Urinary bladder (tissue), 4 donors: Measurements from ENCODE around the gene HSH2D. TPM values are rescaled to one million over a fixed set of nuclear protein-coding genes. Genes with fewer than 3 reads are reported as not detected.

Source experiments
- DNase-seq: peaks from one replicate; pipeline ENCODE4 v3.0.0-alpha.2; 2015; ENCODE audit errors: extremely low spot score
- H3K27ac ChIP-seq: one replicate; pipeline ENCODE4 v1.5.1; 2013; ENCODE audit warnings: low read depth, mild to moderate bottlenecking, moderate library complexity
- H3K36me3 ChIP-seq: one replicate; pipeline ENCODE4 v1.6.1; 2013; ENCODE audit warnings: mild to moderate bottlenecking, moderate library complexity; ENCODE audit not compliant: insufficient read depth
- H3K4me1 ChIP-seq: one replicate; pipeline ENCODE4 v1.6.1; 2013; ENCODE audit warnings: mild to moderate bottlenecking, moderate library complexity; ENCODE audit not compliant: insufficient read depth
- H3K4me3 ChIP-seq: one replicate; pipeline ENCODE4 v1.5.1; 2013; ENCODE audit warnings: low read depth, low read length
- WGBS: extraction: QIAGEN DNeasy Blood & Tissue Kit; methylation state at CpG from one replicate; pipeline ENCODE4 v1.1.7; 2013; 5-methylcytosine and 5-hydroxymethylcytosine counted together
- polyA plus RNA-seq: library from polyadenylated mRNA; stranded (reverse); fragments of 200-250 nt; gene quantifications from one replicate; pipeline ENCODE4 v1.2.3, GENCODE V29; 2013
- total RNA-seq: library from RNA; depleted of rRNA; stranded (reverse); fragments of >200 nt; gene quantifications from one replicate; pipeline ENCODE4 v1.2.3, GENCODE V29; 2014
- donor health status: healthy with polysubstance abuse.
- donor health status: healthy.

Gene HSH2D
- total and polyA plus RNA-seq, 2 donors: 1.9 to 2.4 TPM

- WGBS: 32% methylated on average over 4 of the region's 4 CpGs
- no peak overlapping the region for H3K27ac ChIP-seq
- no peaks in the 10 kb centered on the region for H3K4me1 ChIP-seq
- no peak overlapping the region for H3K4me3 ChIP-seq
- H3K36me3 ChIP-seq: no peaks in the 10 kb centered on the region
- DNase-seq: no peak
These were observed 37.1 kb downstream of the HSH2D start for GRCh38 chr19:16180611-16181010.

GRCh38 chr19:16184665-16185122, 41.2 kb downstream of the HSH2D start:
- Histone ChIP-seq H3K4me3 (no peak overlapping the region), H3K36me3 (no peaks in the 10 kb centered on the region), H3K27ac (no peak overlapping the region), H3K4me1 (no peaks in the 10 kb centered on the region)
- DNase-seq: no peak
- WGBS: 42% methylated on average over 18 of the region's 18 CpGs

GRCh38 chr19:16185123-16185767, 41.8 kb downstream of the HSH2D start, which contains the start of gene FAM32A:
TSS of gene FAM32A (plus strand) at chr19:16185410. CDS start at chr19:16185443, 33 bp downstream.
- no peaks in the 10 kb centered on the region for H3K36me3 ChIP-seq
- peak within 1 kb of the TSS; percentile 77 for H3K4me3 ChIP-seq
- H3K27ac ChIP-seq: no peak within 1 kb of the TSS
- DNase-seq: peak; percentile 98
- under 1% methylated on average over 39 of the region's 39 CpGs for WGBS
- H3K4me1 ChIP-seq: no peaks in the 10 kb centered on the region

GRCh38 chr19:16185768-16186123, 42.3 kb downstream of the HSH2D start:
- Histone ChIP-seq H3K27ac (no peak overlapping the region), H3K4me1 (no peaks in the 10 kb centered on the region), H3K36me3 (peaks cover 1% of the 10 kb centered on the region), H3K4me3 (peak overlapping the region; percentile 77)
- under 1% methylated on average over 20 of the region's 20 CpGs for WGBS
- DNase-seq: no peak

GRCh38 chr19:16188521-16188920, 45.0 kb downstream of the HSH2D start:
- 94% methylated on average over 3 of the region's 3 CpGs for WGBS
- Histone ChIP-seq H3K4me1 (no peaks in the 10 kb centered on the region), H3K36me3 (peaks cover 3% of the 10 kb centered on the region), H3K27ac (no peak overlapping the region), H3K4me3 (no peak overlapping the region)
- no peak for DNase-seq

- 78% methylated on average over 6 of the region's 6 CpGs for WGBS
- Histone ChIP-seq H3K4me1 (no peaks in the 10 kb centered on the region), H3K4me3 (no peak overlapping the region), H3K36me3 (peaks cover 3% of the 10 kb centered on the region), H3K27ac (no peak overlapping the region)
- DNase-seq: no peak
These were observed 46.7 kb downstream of the HSH2D start for GRCh38 chr19:16190198-16190597.

GRCh38 chr19:16190736-16191135, 47.3 kb downstream of the HSH2D start:
- no peak for DNase-seq
- no peak overlapping the region for H3K27ac ChIP-seq

GRCh38 chr19:16191216-16191908, 47.9 kb downstream of the HSH2D start:
- H3K4me3 ChIP-seq: no peak overlapping the region
- 68% methylated on average over 16 of the region's 16 CpGs for WGBS
- H3K36me3 ChIP-seq: peaks cover 3% of the 10 kb centered on the region
- no peak overlapping the region for H3K27ac ChIP-seq
- no peak for DNase-seq
- no peaks in the 10 kb centered on the region for H3K4me1 ChIP-seq

More at GRCh38 chr19:16190736-16191135, 47.3 kb downstream of the HSH2D start:
- H3K36me3 ChIP-seq: peaks cover 3% of the 10 kb centered on the region
- no peak overlapping the region for H3K4me3 ChIP-seq
- no peaks in the 10 kb centered on the region for H3K4me1 ChIP-seq
- 83% methylated on average over 10 of the region's 10 CpGs for WGBS

GRCh38 chr19:16193466-16193865, 50.0 kb downstream of the HSH2D start:
- Histone ChIP-seq H3K36me3 (peaks cover 3% of the 10 kb centered on the region), H3K4me1 (no peaks in the 10 kb centered on the region), H3K27ac (no peak overlapping the region), H3K4me3 (no peak overlapping the region)
- no peak for DNase-seq
- 84% methylated on average over 10 of the region's 10 CpGs for WGBS

GRCh38 chr19:16197188-16197621, 53.7 kb downstream of the HSH2D start:
- H3K4me3 ChIP-seq: peak overlapping the region; percentile 96
- DNase-seq: no peak
- H3K4me1 ChIP-seq: no peaks in the 10 kb centered on the region
- peak overlapping the region; percentile 38 for H3K27ac ChIP-seq
- no peaks in the 10 kb centered on the region for H3K36me3 ChIP-seq
- WGBS: 40% methylated on average over 2 of the region's 2 CpGs

- peak within 1 kb of the TSS; percentile 38 for H3K27ac ChIP-seq
- under 1% methylated on average over 65 of the region's 65 CpGs for WGBS
- H3K4me3 ChIP-seq: peak within 1 kb of the TSS; percentile 96
- H3K4me1 ChIP-seq: no peaks in the 10 kb centered on the region
- H3K36me3 ChIP-seq: no peaks in the 10 kb centered on the region
- DNase-seq: peak; percentile 85
These were observed 54.3 kb downstream of the HSH2D start, which contains the start of gene AP1M1 for GRCh38 chr19:16197622-16198369. TSS of gene AP1M1 (plus strand) at chr19:16197911. CDS start at chr19:16198027, 116 bp downstream.

- H3K36me3 ChIP-seq: no peaks in the 10 kb centered on the region
- no peak overlapping the region for H3K27ac ChIP-seq
- WGBS: under 1% methylated on average over 18 of the region's 18 CpGs
- H3K4me1 ChIP-seq: no peaks in the 10 kb centered on the region
- DNase-seq: no peak
- peak overlapping the region; percentile 96 for H3K4me3 ChIP-seq
These were observed 54.8 kb downstream of the HSH2D start for GRCh38 chr19:16198370-16198651.

- 87% methylated on average over 9 of the region's 9 CpGs for WGBS
- H3K36me3 ChIP-seq: peaks cover 1% of the 10 kb centered on the region
- DNase-seq: no peak
- H3K27ac ChIP-seq: no peak overlapping the region
- no peak overlapping the region for H3K4me3 ChIP-seq
- no peaks in the 10 kb centered on the region for H3K4me1 ChIP-seq
These were observed 55.9 kb downstream of the HSH2D start for GRCh38 chr19:16199275-16199932.
